K562 (cell line): ENCODE measurements around the gene CD52. TPM values are rescaled to one million over a fixed set of nuclear protein-coding genes. Genes with fewer than 3 reads are reported as not detected.

Experiments used
- ATAC-seq: fragments of 200-7000 bp; cut with Tn5 transposase; 3 replicates; pipeline ENCODE4 v1.9.1; 2020; ENCODE audit warnings: moderate library complexity
- BruUV-seq: library from RNA; stranded (reverse); fragments of 400-500 nt; replicated peaks from 2 replicates; lab custom pipeline; 2021; lab: Mats Ljungman, UMichigan
- CTCF ChIA-PET: fragments of 300-600 bp; formaldehyde crosslinking; extraction: SDS; loops from one replicate; lab custom pipeline; 2021; ENCODE audit warnings: low intra/inter-chr PET ratio; lab: Yijun Ruan, JAX
- POLR2A ChIA-PET: fragments of 300-600, 350-650 bp; sonication (Branson Sonifier 250); formaldehyde crosslinking; extraction: SDS; loops from one replicate; lab custom pipeline; 2021; ENCODE audit warnings: antibody characterized with exemption, inconsistent platforms; lab: Yijun Ruan, JAX
- DNase-seq, 4 experiments: peaks; one replicate each; pipeline versions ENCODE4 v3.0.0 to v3.0.0-alpha.2; 2011 to 2018; ENCODE audit warnings: low spot score in 3 of 4, mixed read lengths in 3 of 4; ENCODE audit errors: extremely low read depth in 1 of 4
- FAIRE-seq: peaks from 2 replicates; lab custom pipeline; 2011; peaks lifted over from hg19 to GRCh38; lab: Jason Lieb, UNC
- H2AFZ ChIP-seq: 2 replicates; pipeline ENCODE4 v1.6.0; 2011; ENCODE audit warnings: low read depth, low read length, control low read depth, inconsistent platforms
- H3K27ac ChIP-seq: fragments of 200-600 bp; 3 replicates; pipeline ENCODE4 v1.8.0; 2011; ENCODE audit warnings: low read depth, mild to moderate bottlenecking, control low read depth, inconsistent platforms, low read length, moderate library complexity, mixed read lengths; ENCODE audit errors: extremely low read depth
- H3K27me3 ChIP-seq, 2 experiments: fragments of 300-600 bp in 1 of 2; 2 replicates in 1 of 2; 3 replicates in 1 of 2; pipeline versions ENCODE4 v1.6.0 to v1.8.0; 2011; ENCODE audit warnings: inconsistent platforms in 2 of 2, low read length in 2 of 2, mild to moderate bottlenecking in 1 of 2, mixed read lengths in 1 of 2, moderate library complexity in 1 of 2; ENCODE audit not compliant: control insufficient read depth in 2 of 2, insufficient read depth in 2 of 2
- H3K36me3 ChIP-seq: fragments of 300-600 bp; 3 replicates; pipeline ENCODE4 v1.8.0; 2011; ENCODE audit warnings: mild to moderate bottlenecking, low read length, inconsistent platforms; ENCODE audit not compliant: control insufficient read depth, insufficient read depth
- H3K4me1 ChIP-seq, 2 experiments: fragments of 200-600 bp in 1 of 2; replicated peaks in 1 of 2; 2 replicates in 1 of 2; 3 replicates in 1 of 2; pipeline versions ENCODE4 v1.5.1 to v1.8.0; 2011; ENCODE audit warnings: inconsistent platforms in 2 of 2, low read length in 2 of 2, mild to moderate bottlenecking in 1 of 2, mixed read lengths in 1 of 2, moderate library complexity in 1 of 2; ENCODE audit not compliant: control insufficient read depth in 2 of 2, insufficient read depth in 2 of 2
- H3K4me2 ChIP-seq: 2 replicates; pipeline ENCODE4 v1.6.1; 2011; ENCODE audit warnings: low read length, control low read depth, inconsistent platforms, mixed read lengths; ENCODE audit not compliant: insufficient read depth
- H3K4me3 ChIP-seq: fragments of 200-600 bp; sonication (generic), shearing (Covaris generic); 2 replicates; pipeline ENCODE4 v1.5.1; 2016; ENCODE audit warnings: control low read depth, inconsistent platforms
- H3K79me2 ChIP-seq: fragments of 200-600 bp; 3 replicates; pipeline ENCODE4 v1.8.0; 2011; ENCODE audit warnings: low read length, inconsistent platforms; ENCODE audit not compliant: control insufficient read depth, insufficient read depth
- H3K9ac ChIP-seq, 2 experiments: 2 replicates each; pipeline versions ENCODE4 v1.6.0 to v1.6.1; 2011; ENCODE audit warnings: low read depth in 2 of 2, low read length in 2 of 2, control low read depth in 1 of 2, inconsistent platforms in 1 of 2, mild to moderate bottlenecking in 1 of 2, mixed read lengths in 1 of 2; ENCODE audit not compliant: insufficient read depth in 1 of 2
- H3K9me1 ChIP-seq: one replicate; pipeline ENCODE4 v1.6.0; 2011; ENCODE audit warnings: inconsistent platforms, mild to moderate bottlenecking, low read length, moderate library complexity; ENCODE audit not compliant: control insufficient read depth, insufficient read depth
- H3K9me3 ChIP-seq: replicated peaks from 2 replicates; pipeline ENCODE4 v1.5.1; 2011; ENCODE audit warnings: low read depth, low read length, inconsistent platforms; ENCODE audit not compliant: control insufficient read depth, insufficient read depth
- H4K20me1 ChIP-seq: replicated peaks from 2 replicates; pipeline ENCODE4 v1.6.1; 2011; ENCODE audit warnings: low read length, inconsistent platforms, mixed read lengths; ENCODE audit not compliant: control insufficient read depth, insufficient read depth
- CHD1 ChIP-seq: fragments of 200-600 bp; sonication (generic); IDR thresholded peaks from one replicate; pipeline ENCODE4 v1.6.1; 2012; ENCODE audit warnings: mild to moderate bottlenecking, moderate library complexity, low read length, inconsistent platforms
- EGR1 ChIP-seq: fragments of 450-650 bp; conservative IDR thresholded peaks from 2 replicates; pipeline ENCODE4 v1.6.1; 2017; ENCODE audit warnings: mild to moderate bottlenecking
- ETV5 ChIP-seq: sonication (generic); formaldehyde crosslinking; IDR thresholded peaks from 2 replicates; pipeline ENCODE4 v1.4.0; 2020; ENCODE audit warnings: low read depth, mild to moderate bottlenecking, missing genetic modification reagents
- FOXP4 ChIP-seq: sonication (generic); formaldehyde crosslinking; IDR thresholded peaks from 2 replicates; pipeline ENCODE4 v1.8.0; 2022; ENCODE audit warnings: mild to moderate bottlenecking, missing genetic modification reagents, borderline replicate concordance
- FUS ChIP-seq: fragments of 200-400 bp; formaldehyde crosslinking; optimal IDR thresholded peaks from 2 replicates; pipeline ENCODE3; 2017; ENCODE audit warnings: low read depth, low read length
- KHSRP ChIP-seq: fragments of 450-650 bp; IDR thresholded peaks from 2 replicates; pipeline ENCODE4 v1.6.1; 2017
- MAFF ChIP-seq: IDR thresholded peaks from 2 replicates; pipeline ENCODE4 v1.6.1; 2012; ENCODE audit warnings: low read length, improper control_type of control experiment
- MLX ChIP-seq, 2 experiments: fragments of 450-650 bp in 1 of 2; sonication (generic) in 1 of 2; formaldehyde crosslinking; conservative IDR thresholded peaks; 2 replicates each; pipeline versions ENCODE4 v1.4.0 to v1.8.1; 2020 to 2022; ENCODE audit warnings: mild to moderate bottlenecking in 1 of 2, missing genetic modification reagents in 1 of 2
- POLR2B ChIP-seq: fragments of 450-650 bp; IDR thresholded peaks from 2 replicates; pipeline ENCODE4 v1.6.1; 2018; ENCODE audit warnings: low read depth; ENCODE audit not compliant: partially characterized antibody
- ZFPM2 ChIP-seq: fragments of 250-450 bp; sonication (Bioruptor Pico); IDR thresholded peaks from 2 replicates; pipeline ENCODE4 v1.5.1; 2022; ENCODE audit warnings: mild to moderate bottlenecking
- ZNF140 ChIP-seq: fragments of 250-450 bp; sonication (Bioruptor Pico); IDR thresholded peaks from 2 replicates; pipeline ENCODE4 v1.8.0; 2021; ENCODE audit warnings: moderate library complexity, mild to moderate bottlenecking, inconsistent platforms
- ZNF146 ChIP-seq: IDR thresholded peaks from one replicate; pipeline ENCODE4 v1.6.1; 2018; ENCODE audit warnings: missing compliant biosample characterization; ENCODE audit not compliant: unreplicated experiment
- ZNF282 ChIP-seq: sonication (generic); formaldehyde crosslinking; IDR thresholded peaks from 2 replicates; pipeline ENCODE4 v1.8.1; 2023; ENCODE audit warnings: missing genetic modification reagents
- ZNF347 ChIP-seq: fragments of 450-650 bp; formaldehyde crosslinking; IDR thresholded peaks from 2 replicates; pipeline ENCODE4 v1.4.0; 2020; ENCODE audit warnings: low read depth, mild to moderate bottlenecking, moderate library complexity
- WGBS: fragments of 100-300 bp; shearing (Covaris generic); methylation state at CpG from one replicate; pipeline ENCODE4 v1.1.6; 2016; ENCODE audit warnings: low coverage, mixed read lengths; ENCODE audit not compliant: insufficient coverage; ENCODE audit errors: missing lambda C conversion rate; 5-methylcytosine and 5-hydroxymethylcytosine counted together
- in situ Hi-C: fragments of 300-500 bp; cut with MboI; formaldehyde crosslinking; loops from 4 replicates; pipeline ENCODE4 v1.15.0; 2018; ENCODE audit warnings: inconsistent platforms, mixed read lengths
- intact Hi-C: fragments of 100-400 bp; cut with micrococcal nuclease; formaldehyde crosslinking; loops from 2 replicates; pipeline ENCODE4 v1.14.2; 2022
- polyA plus RNA-seq, 8 experiments: library from polyadenylated mRNA; depleted of rRNA in 4 of 8; stranded (reverse) in 5 of 8; unstranded in 3 of 8; fragments of >200 nt; fragmentation: Nextera tagmentation in 2 of 8; fragmentation: Illumina TruSeq in 1 of 8; extraction: Ambion mirVana in 2 of 8; extraction: Trizol in 1 of 8; gene quantifications; 2 replicates each; pipeline versions ENCODE4 v1.2.1 to v1.2.3, GENCODE V29; 2011 to 2014; ENCODE audit warnings: inconsistent platforms in 1 of 8, missing spikeins in 1 of 8
- total RNA-seq, 7 experiments: library from RNA; depleted of rRNA in 6 of 7; stranded (reverse); fragments of >200 nt in 6 of 7; fragmentation: Illumina TruSeq in 2 of 7; extraction: Trizol in 2 of 7; gene quantifications; 2 replicates each; pipeline versions ENCODE4 v1.2.1 to v1.2.3, GENCODE V29; 2011 to 2021; ENCODE audit warnings: low replicate concordance in 1 of 7
- TF ChIP-seq, protein P1 (sequence below): fragments of 150-350 bp; conservative IDR thresholded peaks from 2 replicates; pipeline ENCODE4 v1.6.1; 2014; ENCODE audit warnings: low read length

The CD52 gene
- total and polyA plus RNA-seq, 9 of the 15 experiments (the other 6 are each of a cell fraction or from before 2014, with no cell fraction given) = 34.9 to 488 (median 173) TPM

DNA sequence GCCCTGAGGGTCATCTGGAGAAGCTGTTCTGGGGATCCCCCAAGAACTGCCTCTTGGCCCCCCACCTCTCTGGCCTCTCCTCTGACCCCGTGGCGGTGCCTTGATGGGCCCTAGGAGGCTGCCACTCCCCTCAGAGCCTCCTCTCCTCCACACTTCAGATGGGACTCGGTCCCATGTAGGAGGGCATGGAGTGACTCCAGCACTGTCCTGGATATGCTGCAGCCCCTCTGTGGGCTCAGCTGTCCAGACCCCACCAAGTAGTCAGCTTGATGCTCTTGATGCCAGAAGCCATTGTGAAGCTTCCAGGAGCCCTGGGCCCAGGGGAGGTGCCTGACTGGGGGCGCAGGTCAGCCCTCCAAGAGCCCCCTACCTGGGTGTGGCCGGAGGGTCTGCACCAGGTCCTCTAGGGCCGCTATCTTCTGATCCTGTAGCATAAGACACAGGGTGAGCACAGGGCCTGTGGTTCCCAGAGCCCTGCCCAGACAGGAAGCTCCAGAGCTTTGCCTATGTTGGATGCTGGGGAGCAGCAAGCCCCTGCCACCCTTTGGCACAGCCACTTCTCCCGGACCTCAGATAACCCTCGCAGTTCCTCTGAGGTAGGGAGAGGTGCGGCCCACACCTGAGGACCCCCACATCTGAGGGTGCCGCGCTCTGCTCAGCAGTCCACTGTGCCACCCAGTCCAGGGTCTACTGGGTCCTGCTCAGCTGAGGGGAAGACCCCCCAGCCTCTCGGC lies 20.5 kb upstream of the CD52 start:
- Histone ChIP-seq H4K20me1 (no peaks in the 10 kb centered on the region), H3K4me3 (no peak overlapping the region), H3K9me3 (no peaks in the 10 kb centered on the region), H3K79me2 (no peaks in the 10 kb centered on the region), H3K27me3 (no peaks in the 10 kb centered on the region), H3K9ac (peak overlapping the region in 1 of 2 experiments; percentile 77; a peak in 2 of 4 replicates), H2AFZ (no peak overlapping the region), H3K27ac (no peak overlapping the region), H3K4me1 (peaks cover 5 to 36% of the 10 kb centered on the region in 2 experiments; a peak in 4 of 5 replicates), H3K4me2 (no peak overlapping the region), H3K36me3 (peaks cover 28% of the 10 kb centered on the region; the same call in 1 of the 3 replicates), H3K9me1 (no peaks in the 10 kb centered on the region)
- no TSS peak for BruUV-seq
- DNase-seq (no peak), ATAC-seq (no peak), FAIRE-seq (no peak)
- CTCF ChIA-PET = interaction anchor here (0.7 kb wide), 1 partner anchor 94 kb away, joined by 3 read pairs; no protein-coding TSS in a partner anchor
- POLR2A ChIA-PET = interaction anchor here (0.5 to 2.1 kb wide), 6 partner anchors 11 to 30 kb away, joined by 3 to 5 read pairs (median 4); partner anchors contain the start of gene SH3BGRL3
- TF ChIP-seq ZFPM2 (CRISPR knock-in tag) = no peak
- no peak for TF ChIP-seq ZNF140 (CRISPR knock-in tag)
- TF ChIP-seq MAFF = no peak
- no peak for TF ChIP-seq FOXP4
- no peak for TF ChIP-seq ZNF146 (CRISPR knock-in tag)
- TF ChIP-seq, protein P1, sequence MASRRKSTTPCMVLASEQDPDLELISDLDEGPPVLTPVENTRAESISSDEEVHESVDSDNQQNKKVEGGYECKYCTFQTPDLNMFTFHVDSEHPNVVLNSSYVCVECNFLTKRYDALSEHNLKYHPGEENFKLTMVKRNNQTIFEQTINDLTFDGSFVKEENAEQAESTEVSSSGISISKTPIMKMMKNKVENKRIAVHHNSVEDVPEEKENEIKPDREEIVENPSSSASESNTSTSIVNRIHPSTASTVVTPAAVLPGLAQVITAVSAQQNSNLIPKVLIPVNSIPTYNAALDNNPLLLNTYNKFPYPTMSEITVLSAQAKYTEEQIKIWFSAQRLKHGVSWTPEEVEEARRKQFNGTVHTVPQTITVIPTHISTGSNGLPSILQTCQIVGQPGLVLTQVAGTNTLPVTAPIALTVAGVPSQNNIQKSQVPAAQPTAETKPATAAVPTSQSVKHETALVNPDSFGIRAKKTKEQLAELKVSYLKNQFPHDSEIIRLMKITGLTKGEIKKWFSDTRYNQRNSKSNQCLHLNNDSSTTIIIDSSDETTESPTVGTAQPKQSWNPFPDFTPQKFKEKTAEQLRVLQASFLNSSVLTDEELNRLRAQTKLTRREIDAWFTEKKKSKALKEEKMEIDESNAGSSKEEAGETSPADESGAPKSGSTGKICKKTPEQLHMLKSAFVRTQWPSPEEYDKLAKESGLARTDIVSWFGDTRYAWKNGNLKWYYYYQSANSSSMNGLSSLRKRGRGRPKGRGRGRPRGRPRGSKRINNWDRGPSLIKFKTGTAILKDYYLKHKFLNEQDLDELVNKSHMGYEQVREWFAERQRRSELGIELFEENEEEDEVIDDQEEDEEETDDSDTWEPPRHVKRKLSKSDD = no peak
- no peak for TF ChIP-seq ZNF282 (CRISPR knock-in tag)
- no peak for TF ChIP-seq EGR1
- TF ChIP-seq ZNF347 (CRISPR knock-in tag) = no peak
- TF ChIP-seq FUS = no peak
- no peak for TF ChIP-seq CHD1
- no peak for TF ChIP-seq MLX (CRISPR knock-in tag; conservative IDR thresholded peaks at IDR 0.05)
- no peak for TF ChIP-seq ETV5 (CRISPR knock-in tag)
- TF ChIP-seq KHSRP = no peak
- no peak for TF ChIP-seq POLR2B
- in situ Hi-C loops (no loop called here), intact Hi-C loops (no loop called here)
- 76% methylated on average over 12 of the region's 12 CpGs for WGBS
